Natural killer cell (primary cell): ENCODE results near the gene PLXNA2. TPM values are rescaled to one million over a fixed set of nuclear protein-coding genes. Genes with fewer than 3 reads are reported as not detected.

Experiments used
- ATAC-seq, 3 donors: fragments of 150-1000 bp in 2 of 3; fragments of 200-7000 bp in 1 of 3; cut with Tn5 transposase; 1 replicate in 1 of 3; 2 replicates in 2 of 3; pipeline ENCODE4 v1.10.0; 2021; ENCODE audit warnings: mild to moderate bottlenecking in 2 of 3, moderate library complexity in 2 of 3
- DNase-seq, 2 donors: peaks; one replicate each; pipeline versions ENCODE4 v3.0.0 to v3.0.0-alpha.2; 2013 to 2021; ENCODE audit warnings: mixed read lengths in 1 of 2
- H3K27ac ChIP-seq: one replicate; pipeline ENCODE4 v1.5.1; 2013; ENCODE audit warnings: mild to moderate bottlenecking, low read length
- H3K27me3 ChIP-seq: one replicate; pipeline ENCODE4 v1.6.1; 2013; ENCODE audit warnings: low read length; ENCODE audit not compliant: control insufficient read depth, insufficient read depth
- H3K36me3 ChIP-seq: one replicate; pipeline ENCODE4 v1.6.1; 2013; ENCODE audit warnings: low read length; ENCODE audit not compliant: control insufficient read depth, insufficient read depth
- H3K4me1 ChIP-seq: one replicate; pipeline ENCODE4 v1.6.1; 2013; ENCODE audit warnings: low read length; ENCODE audit not compliant: control insufficient read depth, insufficient read depth
- H3K4me3 ChIP-seq: one replicate; pipeline ENCODE4 v1.5.1; 2013; ENCODE audit warnings: low read length
- H3K9me3 ChIP-seq: one replicate; pipeline ENCODE4 v1.6.1; 2013; ENCODE audit warnings: low read length; ENCODE audit not compliant: control insufficient read depth, insufficient read depth
- H3K27ac Mint-ChIP-seq, 2 donors: one replicate each; pipeline ENCODE4 v1.8.0; 2022; ENCODE audit warnings: mild to moderate bottlenecking in 2 of 2, mixed read lengths in 2 of 2, moderate library complexity in 1 of 2
- H3K27me3 Mint-ChIP-seq, 2 donors: one replicate each; pipeline ENCODE4 v1.8.0; 2022; ENCODE audit warnings: low read depth in 2 of 2, mixed read lengths in 2 of 2
- H3K36me3 Mint-ChIP-seq: one replicate; pipeline ENCODE4 v1.8.0; 2022; ENCODE audit warnings: mixed read lengths
- H3K4me1 Mint-ChIP-seq, 2 donors: one replicate each; pipeline ENCODE4 v1.8.0; 2022; ENCODE audit warnings: mixed read lengths in 2 of 2
- H3K4me3 Mint-ChIP-seq: one replicate; pipeline ENCODE4 v1.8.0; 2022; ENCODE audit warnings: mild to moderate bottlenecking, moderate library complexity, mixed read lengths
- H3K9me3 Mint-ChIP-seq, 2 donors: one replicate each; pipeline ENCODE4 v1.8.0; 2022; ENCODE audit warnings: mixed read lengths in 2 of 2
- CTCF ChIP-seq: fragments of 200-600 bp; IDR thresholded peaks from one replicate; pipeline ENCODE4 v1.8.0; 2022; ENCODE audit warnings: antibody characterized with exemption
- WGBS: methylation state at CpG from one replicate; pipeline ENCODE4 v1.1.7; 2013; ENCODE audit warnings: missing lambda C conversion rate; ENCODE audit not compliant: insufficient coverage; 5-methylcytosine and 5-hydroxymethylcytosine counted together
- intact Hi-C: fragments of 100-400 bp; cut with micrococcal nuclease; formaldehyde crosslinking; loops from one replicate; pipeline ENCODE4 v1.14.2; 2022
- total RNA-seq, 4 donors: library from RNA; stranded (reverse); fragments of 120-200 nt in 1 of 4; gene quantifications; one replicate each; pipeline versions ENCODE4 v1.2.3 to v1.2.4, GENCODE V29; 2013 to 2022

Gene PLXNA2
- total RNA-seq, 3 donors from 2014 or later (not counting 1 experiment from before 2014, with no cell fraction given), result 2.8 to 8.4 (median 2.8) TPM

GRCh38 chr1:208006258-208006920 is 237.8 kb downstream of the PLXNA2 start:
- H3K9me3 Mint-ChIP-seq, result no peaks in the 10 kb centered on the region
- Histone ChIP-seq H3K27me3 (no peaks in the 10 kb centered on the region), H3K4me3 (no peak overlapping the region), H3K27ac (no peak overlapping the region), H3K36me3 (no peaks in the 10 kb centered on the region), H3K9me3 (no peaks in the 10 kb centered on the region), H3K4me1 (no peaks in the 10 kb centered on the region)
- WGBS, result 74% methylated on average over 2 of the region's 2 CpGs
- H3K4me3 Mint-ChIP-seq, result no peak overlapping the region
- H3K27ac Mint-ChIP-seq, result no peak overlapping the region
- peaks cover 0 to 11% of the 10 kb centered on the region in 2 donors for H3K27me3 Mint-ChIP-seq
- no peak for ATAC-seq
- H3K36me3 Mint-ChIP-seq, result no peaks in the 10 kb centered on the region
- no peaks in the 10 kb centered on the region for H3K4me1 Mint-ChIP-seq
- intact Hi-C loops, result no loop called here
- no peak for TF ChIP-seq CTCF
- no peak for DNase-seq

- WGBS, result 72% methylated on average over 3 of the region's 3 CpGs
- DNase-seq (no peak), ATAC-seq (no peak)
- no peaks in the 10 kb centered on the region for H3K4me1 Mint-ChIP-seq
- H3K27me3 Mint-ChIP-seq, result peaks cover 0 to 11% of the 10 kb centered on the region in 2 donors
- Histone ChIP-seq H3K27me3 (no peaks in the 10 kb centered on the region), H3K9me3 (no peaks in the 10 kb centered on the region), H3K36me3 (no peaks in the 10 kb centered on the region), H3K27ac (no peak overlapping the region), H3K4me1 (no peaks in the 10 kb centered on the region), H3K4me3 (no peak overlapping the region)
- H3K36me3 Mint-ChIP-seq, result no peaks in the 10 kb centered on the region
- intact Hi-C loops, result no loop called here
- no peak overlapping the region for H3K27ac Mint-ChIP-seq
- H3K9me3 Mint-ChIP-seq, result no peaks in the 10 kb centered on the region
- no peak overlapping the region for H3K4me3 Mint-ChIP-seq
- TF ChIP-seq CTCF, result no peak
These were observed 239.3 kb downstream of the PLXNA2 start for GRCh38 chr1:208004851-208005250.

DNA sequence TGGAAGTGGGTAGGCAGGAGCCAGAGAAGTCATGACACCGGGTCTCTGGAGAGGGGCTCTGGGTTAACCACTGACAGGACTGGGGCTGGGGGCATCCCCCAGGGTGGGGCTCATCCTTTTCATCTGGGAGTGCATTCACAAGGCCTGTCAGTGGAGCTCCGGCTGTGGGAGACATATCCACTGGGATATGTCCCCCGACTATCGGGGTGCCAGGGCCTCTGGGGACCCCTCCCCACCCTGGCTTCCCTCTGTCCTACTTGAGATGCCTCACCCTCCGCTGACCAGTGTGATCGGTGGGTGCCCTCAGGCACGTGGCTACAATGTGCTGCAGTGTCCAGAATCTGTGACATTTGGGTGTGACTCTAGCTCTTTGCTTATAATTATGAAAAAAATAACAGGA is 240.9 kb downstream of the PLXNA2 start:
- no peak overlapping the region for H3K27ac Mint-ChIP-seq
- H3K27ac ChIP-seq, result no peak overlapping the region
- no peaks in the 10 kb centered on the region for H3K9me3 ChIP-seq
- no peaks in the 10 kb centered on the region for H3K4me1 ChIP-seq
- no peak for TF ChIP-seq CTCF
- H3K27me3 Mint-ChIP-seq, result no peaks in the 10 kb centered on the region
- no peaks in the 10 kb centered on the region for H3K27me3 ChIP-seq
- intact Hi-C loops, result no loop called here
- ATAC-seq (no peak), DNase-seq (no peak)
- 95% methylated on average over 7 of the region's 7 CpGs for WGBS
- no peaks in the 10 kb centered on the region for H3K4me1 Mint-ChIP-seq
- no peak overlapping the region for H3K4me3 ChIP-seq
- H3K36me3 ChIP-seq, result no peaks in the 10 kb centered on the region
- no peaks in the 10 kb centered on the region for H3K36me3 Mint-ChIP-seq
- H3K4me3 Mint-ChIP-seq, result no peak overlapping the region
- H3K9me3 Mint-ChIP-seq, result no peaks in the 10 kb centered on the region

DNA sequence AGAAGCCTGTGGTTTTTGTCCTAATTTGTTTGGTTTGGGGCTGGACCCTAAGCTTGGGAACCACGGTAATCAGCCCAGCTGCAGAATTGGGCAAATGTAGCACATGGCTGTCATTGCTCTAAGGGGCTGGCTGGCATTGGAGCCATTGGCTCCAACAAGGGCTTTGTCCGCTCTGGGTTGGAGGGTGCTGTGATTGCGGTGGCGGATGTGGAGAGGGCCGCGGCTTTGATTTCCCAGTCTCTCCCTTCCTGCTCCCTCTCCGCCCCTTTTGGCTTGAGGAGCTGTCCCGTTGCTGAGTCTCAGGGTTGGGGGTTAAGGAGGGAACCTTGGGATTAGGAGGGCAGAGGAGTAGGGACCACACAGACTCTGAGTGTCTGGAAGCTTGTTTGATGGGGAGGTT is 241.5 kb downstream of the PLXNA2 start:
- Mint-ChIP-seq H3K9me3 (no peaks in the 10 kb centered on the region), H3K36me3 (no peaks in the 10 kb centered on the region), H3K27me3 (no peaks in the 10 kb centered on the region), H3K4me1 (no peaks in the 10 kb centered on the region), H3K27ac (no peak overlapping the region), H3K4me3 (no peak overlapping the region)
- intact Hi-C loops, result no loop called here
- no peak overlapping the region for H3K27ac ChIP-seq
- H3K36me3 ChIP-seq, result no peaks in the 10 kb centered on the region
- no peaks in the 10 kb centered on the region for H3K9me3 ChIP-seq
- no peak for TF ChIP-seq CTCF
- ATAC-seq (no peak), DNase-seq (no peak)
- no peak overlapping the region for H3K4me3 ChIP-seq
- 91% methylated on average over 8 of the region's 8 CpGs for WGBS
- H3K4me1 ChIP-seq, result no peaks in the 10 kb centered on the region
- H3K27me3 ChIP-seq, result no peaks in the 10 kb centered on the region
